Immature natural killer cell (primary cell): ENCODE data around the gene TBC1D22A. TPM values are rescaled to one million over a fixed set of nuclear protein-coding genes. Genes with fewer than 3 reads are reported as not detected.

Experiments used
- DNase-seq, 3 donors: peaks; one replicate each; pipeline ENCODE4 v3.0.0; 2022; ENCODE audit warnings: mixed read lengths in 1 of 3
- H3K27ac Mint-ChIP-seq, 6 donors: one replicate each; pipeline ENCODE4 v1.8.0; 2020; ENCODE audit warnings: mixed read lengths in 6 of 6, mild to moderate bottlenecking in 5 of 6, inconsistent platforms in 4 of 6, moderate library complexity in 3 of 6
- H3K27me3 Mint-ChIP-seq, 3 donors: one replicate each; pipeline ENCODE4 v1.8.0; 2020 to 2021; ENCODE audit warnings: low read depth in 3 of 3, mild to moderate bottlenecking in 3 of 3, mixed read lengths in 3 of 3, moderate library complexity in 3 of 3, inconsistent platforms in 1 of 3
- H3K36me3 Mint-ChIP-seq, 3 donors: one replicate each; pipeline ENCODE4 v1.8.0; 2020; ENCODE audit warnings: mixed read lengths in 3 of 3, inconsistent platforms in 2 of 3, mild to moderate bottlenecking in 2 of 3
- H3K4me1 Mint-ChIP-seq, 2 donors: one replicate each; pipeline ENCODE4 v1.8.0; 2020; ENCODE audit warnings: inconsistent platforms in 2 of 2, mild to moderate bottlenecking in 2 of 2, mixed read lengths in 2 of 2, moderate library complexity in 1 of 2
- H3K4me3 Mint-ChIP-seq, 5 donors: one replicate each; pipeline ENCODE4 v1.8.0; 2020; ENCODE audit warnings: mild to moderate bottlenecking in 5 of 5, mixed read lengths in 5 of 5, inconsistent platforms in 3 of 5, moderate library complexity in 3 of 5
- H3K9me3 Mint-ChIP-seq, 6 donors: one replicate each; pipeline ENCODE4 v1.8.0; 2020; ENCODE audit warnings: mild to moderate bottlenecking in 6 of 6, mixed read lengths in 6 of 6, inconsistent platforms in 4 of 6, moderate library complexity in 3 of 6
- polyA plus RNA-seq, 3 donors: library from polyadenylated mRNA; unstranded; fragments of 300-500 nt; fragmentation: Illumina TruSeq; gene quantifications; one replicate each; pipeline ENCODE4 v1.2.3, GENCODE V29; 2021

Gene TBC1D22A
- polyA plus RNA-seq, 3 donors from 2014 or later = 20.6 to 28.0 (median 24.0) TPM

- no peak for DNase-seq
- H3K9me3 Mint-ChIP-seq = no peaks in the 10 kb centered on the region
- no peaks in the 10 kb centered on the region for H3K36me3 Mint-ChIP-seq
- peaks cover 17 to 24% of the 10 kb centered on the region in 2 donors for H3K4me1 Mint-ChIP-seq
- peaks cover 0 to 2% (median 2%) of the 10 kb centered on the region in 3 donors for H3K27me3 Mint-ChIP-seq
- no peak overlapping the region for H3K4me3 Mint-ChIP-seq
- no peak overlapping the region for H3K27ac Mint-ChIP-seq
Measured at GRCh38 chr22:47032091-47032943, 269.9 kb downstream of the TBC1D22A start.

- Mint-ChIP-seq H3K27ac (no peak overlapping the region), H3K4me1 (peaks cover 17 to 21% of the 10 kb centered on the region in 2 donors), H3K27me3 (peaks cover 0 to 4% (median 2%) of the 10 kb centered on the region in 3 donors), H3K4me3 (no peak overlapping the region), H3K36me3 (peaks cover 0 to 4% (median 0%) of the 10 kb centered on the region in 3 donors), H3K9me3 (no peaks in the 10 kb centered on the region)
- no peak for DNase-seq
Measured at GRCh38 chr22:47032956-47033647, 270.7 kb downstream of the TBC1D22A start.

- H3K4me3 Mint-ChIP-seq = no peak overlapping the region
- H3K9me3 Mint-ChIP-seq = no peaks in the 10 kb centered on the region
- H3K27ac Mint-ChIP-seq = no peak overlapping the region
- H3K36me3 Mint-ChIP-seq = peaks cover 0 to 5% (median 0%) of the 10 kb centered on the region in 3 donors
- DNase-seq = no peak
- H3K4me1 Mint-ChIP-seq = peaks cover 15 to 18% of the 10 kb centered on the region in 2 donors
- peaks cover 0 to 4% (median 2%) of the 10 kb centered on the region in 3 donors for H3K27me3 Mint-ChIP-seq
Measured at GRCh38 chr22:47033648-47034000, 271.2 kb downstream of the TBC1D22A start.

- H3K4me1 Mint-ChIP-seq = peaks cover 12 to 17% of the 10 kb centered on the region in 2 donors
- no peak overlapping the region for H3K27ac Mint-ChIP-seq
- H3K4me3 Mint-ChIP-seq = no peak overlapping the region
- peaks cover 0 to 5% (median 0%) of the 10 kb centered on the region in 3 donors for H3K36me3 Mint-ChIP-seq
- H3K9me3 Mint-ChIP-seq = no peaks in the 10 kb centered on the region
- no peak for DNase-seq
- H3K27me3 Mint-ChIP-seq = peaks cover 0 to 4% (median 2%) of the 10 kb centered on the region in 3 donors
Measured at GRCh38 chr22:47034076-47034808, 271.8 kb downstream of the TBC1D22A start.

- peaks cover 10 to 21% of the 10 kb centered on the region in 2 donors for H3K4me1 Mint-ChIP-seq
- DNase-seq = no peak
- H3K4me3 Mint-ChIP-seq = no peak overlapping the region
- no peak overlapping the region for H3K27ac Mint-ChIP-seq
- peaks cover 0 to 5% (median 4%) of the 10 kb centered on the region in 3 donors for H3K36me3 Mint-ChIP-seq
- no peaks in the 10 kb centered on the region for H3K9me3 Mint-ChIP-seq
- H3K27me3 Mint-ChIP-seq = peaks cover 0 to 4% (median 2%) of the 10 kb centered on the region in 3 donors
Measured at GRCh38 chr22:47034905-47035419, 272.5 kb downstream of the TBC1D22A start.

- H3K27ac Mint-ChIP-seq = peak overlapping the region in 1 of 6 donors; percentile 78
- no peaks in the 10 kb centered on the region for H3K9me3 Mint-ChIP-seq
- no peak for DNase-seq
- H3K27me3 Mint-ChIP-seq = peaks cover 2 to 4% (median 3%) of the 10 kb centered on the region in 3 donors
- peaks cover 10 to 16% of the 10 kb centered on the region in 2 donors for H3K4me1 Mint-ChIP-seq
- H3K36me3 Mint-ChIP-seq = peaks cover 0 to 5% (median 4%) of the 10 kb centered on the region in 3 donors
- H3K4me3 Mint-ChIP-seq = no peak overlapping the region
Measured at GRCh38 chr22:47035425-47035881, 273.0 kb downstream of the TBC1D22A start.

- Mint-ChIP-seq H3K27me3 (peaks cover 2 to 4% (median 3%) of the 10 kb centered on the region in 3 donors), H3K27ac (no peak overlapping the region), H3K9me3 (no peaks in the 10 kb centered on the region), H3K36me3 (peaks cover 0 to 5% (median 4%) of the 10 kb centered on the region in 3 donors), H3K4me1 (peaks cover 12 to 20% of the 10 kb centered on the region in 2 donors), H3K4me3 (no peak overlapping the region)
- DNase-seq = no peak
Measured at GRCh38 chr22:47036352-47036751, 273.9 kb downstream of the TBC1D22A start.

GRCh38 chr22:47036936-47037485 lies 274.6 kb downstream of the TBC1D22A start:
- no peaks in the 10 kb centered on the region for H3K9me3 Mint-ChIP-seq
- H3K27me3 Mint-ChIP-seq = peaks cover 2 to 4% (median 3%) of the 10 kb centered on the region in 3 donors
- H3K4me3 Mint-ChIP-seq = no peak overlapping the region
- H3K27ac Mint-ChIP-seq = no peak overlapping the region
- peaks cover 0 to 5% (median 4%) of the 10 kb centered on the region in 3 donors for H3K36me3 Mint-ChIP-seq
- no peak for DNase-seq
- H3K4me1 Mint-ChIP-seq = peaks cover 18 to 26% of the 10 kb centered on the region in 2 donors

- Mint-ChIP-seq H3K4me3 (no peak overlapping the region), H3K27ac (peak overlapping the region in 1 of 6 donors; percentile 24), H3K36me3 (peaks cover 0 to 5% (median 4%) of the 10 kb centered on the region in 3 donors), H3K4me1 (peaks cover 24 to 36% of the 10 kb centered on the region in 2 donors), H3K27me3 (peaks cover 2 to 5% (median 4%) of the 10 kb centered on the region in 3 donors), H3K9me3 (no peaks in the 10 kb centered on the region)
- no peak for DNase-seq
Measured at GRCh38 chr22:47038206-47038835, 275.9 kb downstream of the TBC1D22A start.

GRCh38 chr22:47039356-47039755 lies 276.9 kb downstream of the TBC1D22A start:
- Mint-ChIP-seq H3K27me3 (peaks cover 0 to 6% (median 4%) of the 10 kb centered on the region in 3 donors), H3K36me3 (peaks cover 0 to 5% (median 4%) of the 10 kb centered on the region in 3 donors), H3K4me1 (peaks cover 32 to 43% of the 10 kb centered on the region in 2 donors), H3K27ac (no peak overlapping the region), H3K4me3 (no peak overlapping the region), H3K9me3 (no peaks in the 10 kb centered on the region)
- DNase-seq = no peak

GRCh38 chr22:47040486-47041270 lies 278.2 kb downstream of the TBC1D22A start:
- Mint-ChIP-seq H3K27me3 (peaks cover 0 to 11% (median 2%) of the 10 kb centered on the region in 3 donors), H3K4me1 (peaks cover 41 to 54% of the 10 kb centered on the region in 2 donors), H3K36me3 (peaks cover 0 to 5% (median 4%) of the 10 kb centered on the region in 3 donors), H3K4me3 (no peak overlapping the region), H3K9me3 (no peaks in the 10 kb centered on the region), H3K27ac (peak overlapping the region in 1 of 6 donors; percentile 24)
- DNase-seq = no peak
